HepG2 (cell line): ENCODE measurements around the gene CREB3. TPM values are rescaled to one million over a fixed set of nuclear protein-coding genes. Genes with fewer than 3 reads are reported as not detected.

Experiments used
- ATAC-seq: fragments of 200-7000 bp; cut with Tn5 transposase; 3 replicates; pipeline ENCODE4 v1.9.1; 2020; ENCODE audit warnings: mild to moderate bottlenecking, moderate library complexity
- BruUV-seq: library from RNA; stranded (reverse); fragments of 400-500 nt; replicated peaks from 2 replicates; lab custom pipeline; 2021; lab: Mats Ljungman, UMichigan
- CTCF ChIA-PET: fragments of 300-600 bp; formaldehyde crosslinking; extraction: SDS; loops from one replicate; lab custom pipeline; 2021; ENCODE audit warnings: low total read pairs, inconsistent platforms, low intra/inter-chr PET ratio; lab: Yijun Ruan, JAX
- POLR2A ChIA-PET: fragments of 350-600 bp; sonication (Branson Sonifier 250); formaldehyde crosslinking; loops from one replicate; lab custom pipeline; 2020; ENCODE audit warnings: antibody characterized with exemption, inconsistent platforms; lab: Yijun Ruan, JAX
- DNase-seq: peaks from one replicate; pipeline ENCODE4 v3.0.0-alpha.2; 2015; ENCODE audit warnings: low spot score
- FAIRE-seq: peaks from 3 replicates; lab custom pipeline; 2011; peaks lifted over from hg19 to GRCh38; lab: Jason Lieb, UNC
- H2AFZ ChIP-seq: one replicate; pipeline ENCODE4 v1.6.1; 2011; ENCODE audit warnings: low read length, inconsistent platforms
- H3K27ac ChIP-seq: fragments of 300-600 bp; 3 replicates; pipeline ENCODE4 v1.8.0; 2011; ENCODE audit warnings: mixed run types, mild to moderate bottlenecking, mixed read lengths, low read length, inconsistent platforms; ENCODE audit not compliant: insufficient read depth; ENCODE audit errors: extremely low read length
- H3K27me3 ChIP-seq, 2 experiments: fragments of 200-600 bp in 1 of 2; 2 replicates in 1 of 2; 3 replicates in 1 of 2; pipeline versions ENCODE4 v1.6.0 to v1.8.0; 2011; ENCODE audit warnings: low read length in 2 of 2, mild to moderate bottlenecking in 2 of 2, moderate library complexity in 2 of 2, inconsistent platforms in 1 of 2; ENCODE audit not compliant: insufficient read depth in 2 of 2, control insufficient read depth in 1 of 2
- H3K36me3 ChIP-seq, 2 experiments: fragments of 200-600 bp in 1 of 2; replicated peaks in 1 of 2; 2 replicates in 1 of 2; 3 replicates in 1 of 2; pipeline versions ENCODE4 v1.5.1 to v1.8.0; 2011; ENCODE audit warnings: low read length in 2 of 2, inconsistent platforms in 1 of 2; ENCODE audit not compliant: insufficient read depth in 2 of 2, control insufficient read depth in 1 of 2
- H3K4me1 ChIP-seq: 2 replicates; pipeline ENCODE4 v1.5.1; 2012; ENCODE audit warnings: low read length, inconsistent platforms; ENCODE audit not compliant: insufficient read depth
- H3K4me2 ChIP-seq: 2 replicates; pipeline ENCODE4 v1.6.0; 2011; ENCODE audit warnings: low read depth, low read length, inconsistent platforms
- H3K4me3 ChIP-seq, 3 experiments: fragments of 200-600 bp in 1 of 3; sonication (generic), shearing (Covaris generic) in 1 of 3; replicated peaks in 1 of 3; 2 replicates each; pipeline ENCODE4 v1.5.1; 2011 to 2016; ENCODE audit warnings: low read length in 3 of 3, inconsistent platforms in 2 of 3, low read depth in 2 of 3, mild to moderate bottlenecking in 2 of 3, control low read depth in 1 of 3, mixed read lengths in 1 of 3; ENCODE audit not compliant: insufficient read depth in 1 of 3
- H3K79me2 ChIP-seq: one replicate; pipeline ENCODE4 v1.6.1; 2011; ENCODE audit warnings: low read length, inconsistent platforms; ENCODE audit not compliant: insufficient read depth
- H3K9ac ChIP-seq: 2 replicates; pipeline ENCODE4 v1.6.0; 2011; ENCODE audit warnings: mild to moderate bottlenecking, low read depth, low read length, inconsistent platforms; ENCODE audit not compliant: insufficient read depth
- H3K9me3 ChIP-seq: 2 replicates; pipeline ENCODE4 v1.5.1; 2012; ENCODE audit warnings: mild to moderate bottlenecking, low read length
- H4K20me1 ChIP-seq: 2 replicates; pipeline ENCODE4 v1.6.0; 2011; ENCODE audit warnings: inconsistent platforms, mild to moderate bottlenecking, low read length, moderate library complexity; ENCODE audit not compliant: insufficient read depth
- BRCA1 ChIP-seq: sonication (generic); formaldehyde crosslinking; IDR thresholded peaks from 2 replicates; pipeline ENCODE4 v1.4.0; 2020; ENCODE audit warnings: missing genetic modification reagents
- CENPX ChIP-seq: sonication (generic); formaldehyde crosslinking; IDR thresholded peaks from 2 replicates; pipeline ENCODE4 v1.9.0; 2021; ENCODE audit warnings: mild to moderate bottlenecking, missing genetic modification reagents, moderate library complexity
- HIC2 ChIP-seq: sonication (generic); formaldehyde crosslinking; IDR thresholded peaks from 2 replicates; pipeline ENCODE4 v1.9.0; 2022; ENCODE audit warnings: low read depth, missing genetic modification reagents
- HNF1B ChIP-seq: sonication (generic); formaldehyde crosslinking; IDR thresholded peaks from 2 replicates; pipeline ENCODE4 v1.5.1; 2020; ENCODE audit warnings: mild to moderate bottlenecking, moderate library complexity, missing genetic modification reagents
- POLR2A ChIP-seq, 2 experiments: IDR thresholded peaks; 2 replicates each; pipeline ENCODE4 v1.6.1; 2011; ENCODE audit warnings: low read depth in 2 of 2, low read length in 2 of 2, mild to moderate bottlenecking in 1 of 2, moderate library complexity in 1 of 2; ENCODE audit not compliant: insufficient read depth in 1 of 2
- RXRB ChIP-seq: IDR thresholded peaks from 2 replicates; pipeline ENCODE4 v1.6.1; 2016; ENCODE audit warnings: borderline replicate concordance, missing genetic modification reagents, missing compliant biosample characterization
- SIX4 ChIP-seq: sonication (generic); formaldehyde crosslinking; IDR thresholded peaks from 2 replicates; pipeline ENCODE4 v1.4.0; 2020; ENCODE audit warnings: missing genetic modification reagents
- THAP9 ChIP-seq: sonication (generic); formaldehyde crosslinking; IDR thresholded peaks from 2 replicates; pipeline ENCODE4; 2020; ENCODE audit warnings: missing genetic modification reagents, mild to moderate bottlenecking, borderline replicate concordance
- ZNF12 ChIP-seq: sonication (generic); formaldehyde crosslinking; IDR thresholded peaks from 2 replicates; pipeline ENCODE4 v1.5.0; 2020; ENCODE audit warnings: missing genetic modification reagents
- ZNF33A ChIP-seq: sonication (generic); formaldehyde crosslinking; IDR thresholded peaks from 2 replicates; pipeline ENCODE4 v1.5.1; 2020; ENCODE audit warnings: missing genetic modification reagents, mild to moderate bottlenecking, moderate library complexity, borderline replicate concordance
- ZNF7 ChIP-seq: IDR thresholded peaks from 2 replicates; pipeline ENCODE4 v1.6.1; 2016; ENCODE audit warnings: missing biosample characterization, missing genetic modification reagents
- ZNF713 ChIP-seq: sonication (generic); formaldehyde crosslinking; IDR thresholded peaks from 2 replicates; pipeline ENCODE4 v1.4.0; 2020; ENCODE audit warnings: mild to moderate bottlenecking, missing genetic modification reagents
- ZNF781 ChIP-seq: sonication (generic); formaldehyde crosslinking; IDR thresholded peaks from 2 replicates; pipeline ENCODE4 v1.5.1; 2020; ENCODE audit warnings: borderline replicate concordance, mild to moderate bottlenecking, missing genetic modification reagents; ENCODE audit errors: not compliant biosample characterization
- ZXDC ChIP-seq: sonication (generic); formaldehyde crosslinking; IDR thresholded peaks from 2 replicates; pipeline ENCODE4 v1.5.0; 2020; ENCODE audit warnings: mild to moderate bottlenecking, missing genetic modification reagents
- WGBS: methylation state at CpG from one replicate; pipeline ENCODE4 v1.1.6; 2017; ENCODE audit warnings: low lambda C conversion rate; 5-methylcytosine and 5-hydroxymethylcytosine counted together
- in situ Hi-C: cut with HindIII; loops from 2 replicates; pipeline ENCODE4 v1.10.0; 2017; ENCODE audit warnings: low pct_unique_long_range_greater_than_20kb; ENCODE audit not compliant: extremely low pct_ligation_motif_present
- intact Hi-C: fragments of 100-400 bp; cut with micrococcal nuclease; formaldehyde crosslinking; loops from one replicate; pipeline ENCODE4 v1.10.0; 2022; ENCODE audit not compliant: unreplicated experiment
- polyA plus RNA-seq, 8 experiments: library from polyadenylated mRNA; depleted of rRNA in 3 of 8; stranded (reverse) in 7 of 8; unstranded in 1 of 8; fragments of >200 nt; fragmentation: Illumina TruSeq in 4 of 8; extraction: Trizol in 4 of 8; gene quantifications; 2 replicates each; pipeline versions ENCODE4 v1.2.1 to v1.2.3, GENCODE V29; 2011 to 2016; ENCODE audit warnings: low read depth in 4 of 8, missing spikeins in 1 of 8, mixed read lengths in 1 of 8; ENCODE audit not compliant: insufficient read depth in 1 of 8
- total RNA-seq, 5 experiments: library from RNA; depleted of rRNA; stranded (reverse); fragments of >200 nt; fragmentation: Illumina TruSeq; extraction: Trizol; gene quantifications; 2 replicates each; pipeline ENCODE4 v1.2.3, GENCODE V29; 2016; ENCODE audit warnings: low read depth in 1 of 5

The CREB3 gene
- total and polyA plus RNA-seq, 2 of the 13 experiments (the other 11 are each of a cell fraction or from before 2014, with no cell fraction given), result 11.1 to 34.2 TPM

GRCh38 chr9:35727676-35728040 lies 4.8 kb upstream of the CREB3 start:
- ChIA-PET CTCF (no interaction called here), POLR2A (interaction anchor here (0.8 to 3.5 kb wide), 20 partner anchors 8 to 1083 kb away, joined by 3 to 44 read pairs (median 8); partner anchors contain the start of genes ARHGEF39, CCDC107, GBA2 and HINT2)
- Histone ChIP-seq H3K4me1 (peaks cover 52% of the 10 kb centered on the region), H3K27me3 (no peaks in the 10 kb centered on the region; a peak in 1 of 5 replicates), H4K20me1 (peaks cover 30% of the 10 kb centered on the region), H3K4me3 (peak overlapping the region; percentile 38 to 98 (median 59); a peak in 3 of 6 replicates), H3K9ac (peak overlapping the region; percentile 58; the same call in 1 of the 2 replicates), H3K79me2 (peaks cover 53% of the 10 kb centered on the region), H3K27ac (peak overlapping the region; percentile 77), H3K36me3 (peaks cover 12 to 35% of the 10 kb centered on the region in 2 experiments), H3K4me2 (peak overlapping the region; percentile 98), H3K9me3 (no peaks in the 10 kb centered on the region), H2AFZ (no peak overlapping the region)
- 52% methylated on average over 3 of the region's 5 CpGs for WGBS
- BruUV-seq, result no TSS peak
- in situ Hi-C loops (loop anchor here (5.0 kb wide), 1 partner anchor 60 kb away; the partner anchor contains the start of gene ARHGEF39), intact Hi-C loops (no loop called here)
- ATAC-seq (no peak), DNase-seq (no peak), FAIRE-seq (peak; percentile 93)
- no peak for TF ChIP-seq BRCA1 (CRISPR knock-in tag)
- no peak for TF ChIP-seq ZNF33A (CRISPR knock-in tag)
- TF ChIP-seq POLR2A (IDR thresholded peaks at IDR 0.05; ENCODE audit: insufficient read depth in 1 of 2, low read depth in 2 of 2, low read length in 2 of 2), result peak in 1 of 2 experiments; percentile 43; a peak in 1 of 4 replicates
- TF ChIP-seq ZNF781 (CRISPR knock-in tag), result no peak
- peak; percentile 48; the same call in 1 of the 2 replicates for TF ChIP-seq ZNF12 (CRISPR knock-in tag)
- TF ChIP-seq CENPX (CRISPR knock-in tag), result no peak
- TF ChIP-seq SIX4 (CRISPR knock-in tag), result no peak
- TF ChIP-seq THAP9 (CRISPR knock-in tag), result peak; percentile 40; the same call in 1 of the 2 replicates
- 0 out of 2 replicates have a peak, but pooled peaks have one; percentile 37 for TF ChIP-seq ZNF7 (CRISPR knock-in tag)
- TF ChIP-seq RXRB (CRISPR knock-in tag), result no peak
- 0 out of 2 replicates have a peak, but pooled peaks have one; percentile 35 for TF ChIP-seq HNF1B
- no peak for TF ChIP-seq ZXDC (CRISPR knock-in tag)
- TF ChIP-seq ZNF713 (CRISPR knock-in tag), result no peak
- no peak for TF ChIP-seq HIC2 (CRISPR knock-in tag)
